GM12801 (cell line): Measurements from ENCODE around the gene RIMS4.

Experiments
- TF ChIP-seq, protein P1 (sequence below): IDR thresholded peaks from one replicate; pipeline ENCODE4 v1.5.1; 2011; ENCODE audit warnings: control low read depth; ENCODE audit not compliant: insufficient read length; ENCODE audit errors: extremely low read depth

RIMS4 gene

DNA sequence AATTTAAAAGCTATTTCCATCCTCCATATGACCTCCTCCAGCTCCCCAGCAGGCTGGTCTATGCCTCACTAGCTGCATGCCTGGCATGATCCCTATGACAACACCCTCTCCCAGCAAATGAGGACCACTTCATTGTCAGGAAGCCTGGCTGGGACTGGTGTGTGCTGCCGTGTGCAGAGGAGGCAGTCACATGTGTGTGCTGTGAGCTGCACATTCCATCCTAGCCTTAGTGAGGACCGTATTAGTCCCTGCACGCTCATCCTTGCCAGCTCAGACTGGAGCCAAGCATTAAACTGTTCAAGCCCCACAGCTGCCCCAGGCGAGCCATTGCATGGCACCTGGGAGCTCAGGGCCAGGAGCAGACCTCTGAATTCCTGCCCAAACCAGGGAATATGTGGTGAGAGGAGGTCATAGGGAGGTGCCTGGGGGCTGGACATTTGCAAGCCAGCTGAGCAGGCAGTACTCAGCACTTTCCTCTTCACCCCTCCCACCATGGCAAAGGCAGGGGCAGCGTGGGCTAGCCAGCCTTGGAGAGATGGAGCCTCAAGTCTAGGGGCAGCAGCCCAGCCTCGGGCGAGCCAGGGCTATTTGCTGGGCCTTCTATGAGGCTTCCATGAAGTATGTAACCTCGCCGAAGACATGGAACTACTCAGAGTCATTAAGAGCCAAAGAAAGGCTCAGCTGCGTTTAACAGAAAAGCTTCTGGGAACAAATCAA lies 103.9 kb downstream of the RIMS4 start:
- TF ChIP-seq, protein P1, sequence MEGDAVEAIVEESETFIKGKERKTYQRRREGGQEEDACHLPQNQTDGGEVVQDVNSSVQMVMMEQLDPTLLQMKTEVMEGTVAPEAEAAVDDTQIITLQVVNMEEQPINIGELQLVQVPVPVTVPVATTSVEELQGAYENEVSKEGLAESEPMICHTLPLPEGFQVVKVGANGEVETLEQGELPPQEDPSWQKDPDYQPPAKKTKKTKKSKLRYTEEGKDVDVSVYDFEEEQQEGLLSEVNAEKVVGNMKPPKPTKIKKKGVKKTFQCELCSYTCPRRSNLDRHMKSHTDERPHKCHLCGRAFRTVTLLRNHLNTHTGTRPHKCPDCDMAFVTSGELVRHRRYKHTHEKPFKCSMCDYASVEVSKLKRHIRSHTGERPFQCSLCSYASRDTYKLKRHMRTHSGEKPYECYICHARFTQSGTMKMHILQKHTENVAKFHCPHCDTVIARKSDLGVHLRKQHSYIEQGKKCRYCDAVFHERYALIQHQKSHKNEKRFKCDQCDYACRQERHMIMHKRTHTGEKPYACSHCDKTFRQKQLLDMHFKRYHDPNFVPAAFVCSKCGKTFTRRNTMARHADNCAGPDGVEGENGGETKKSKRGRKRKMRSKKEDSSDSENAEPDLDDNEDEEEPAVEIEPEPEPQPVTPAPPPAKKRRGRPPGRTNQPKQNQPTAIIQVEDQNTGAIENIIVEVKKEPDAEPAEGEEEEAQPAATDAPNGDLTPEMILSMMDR, result no peak

- TF ChIP-seq, protein P1, result no peak
These were observed 104.8 kb downstream of the RIMS4 start for GRCh38 chr20:44705364-44706094.

DNA sequence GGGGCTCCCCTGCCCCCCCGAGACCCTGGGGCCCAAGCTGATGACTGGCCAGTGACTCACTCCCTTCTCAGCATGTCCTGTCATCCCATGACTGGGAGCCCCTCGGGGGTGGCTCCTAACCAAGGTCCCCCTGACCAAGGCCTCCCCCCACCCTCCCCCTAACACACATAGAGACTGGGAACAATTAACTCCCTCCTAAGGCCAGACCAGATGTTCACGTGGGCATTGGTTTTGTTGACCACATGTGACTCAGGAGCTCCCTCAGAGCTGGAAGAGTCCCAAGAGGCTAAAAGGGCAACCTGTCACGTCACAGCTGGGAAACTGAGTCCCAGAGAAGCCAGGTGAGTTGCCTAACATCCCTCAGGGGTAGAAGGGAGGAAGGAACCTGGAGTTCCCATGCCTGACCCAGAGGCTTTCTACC lies 105.8 kb downstream of the RIMS4 start:
- TF ChIP-seq, protein P1, result no peak

- TF ChIP-seq, protein P1, result no peak
These were observed 106.3 kb downstream of the RIMS4 start for GRCh38 chr20:44703956-44704488.

GRCh38 chr20:44703183-44703925 lies 107.0 kb downstream of the RIMS4 start:
- TF ChIP-seq, protein P1, result no peak

DNA sequence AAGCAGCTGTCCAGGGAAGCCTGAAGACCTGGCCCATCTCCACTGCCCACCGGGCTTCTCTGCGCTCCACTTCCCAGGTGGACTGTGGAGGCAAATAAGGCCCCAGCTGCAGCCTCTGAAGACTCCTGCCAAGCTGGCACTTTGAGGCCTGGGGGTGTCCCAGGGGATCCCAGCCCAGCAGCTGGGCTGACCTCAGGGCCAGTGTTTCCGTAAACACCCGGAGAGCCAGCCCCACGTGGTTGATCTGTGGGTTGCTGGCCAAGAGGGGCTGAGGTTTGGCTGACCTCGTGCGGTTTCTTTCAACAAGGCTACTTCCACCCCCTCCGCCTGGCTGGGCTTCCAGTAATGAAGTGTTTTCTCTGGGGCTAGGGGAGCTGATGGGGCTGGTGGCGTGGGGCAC lies 107.6 kb downstream of the RIMS4 start:
- TF ChIP-seq, protein P1, result no peak

DNA sequence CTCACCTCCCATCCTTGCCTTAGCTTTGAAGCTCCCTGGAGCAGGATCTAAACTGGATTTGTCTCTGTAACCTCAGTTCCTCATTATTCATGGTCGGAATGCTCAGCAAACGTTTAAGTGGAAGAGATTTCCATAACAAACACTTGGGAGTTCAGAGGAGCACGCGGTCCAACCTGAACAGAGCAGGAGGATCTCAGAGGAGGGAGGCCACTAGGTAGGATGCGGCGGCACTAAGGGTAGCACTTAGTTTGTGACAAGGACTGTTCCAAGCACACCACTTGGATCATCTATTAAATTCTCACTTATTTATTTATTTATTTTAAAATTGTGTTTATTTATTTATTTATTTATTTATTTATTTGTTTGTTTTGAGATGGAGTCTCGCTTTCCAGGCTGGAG lies 108.5 kb downstream of the RIMS4 start:
- TF ChIP-seq, protein P1, result no peak
